HCT116 (cell line): ENCODE results near the gene CACNA1C. TPM values are rescaled to one million over a fixed set of nuclear protein-coding genes. Genes with fewer than 3 reads are reported as not detected.

ENCODE experiments used
- ATAC-seq: fragments of 200-7000 bp; cut with Tn5 transposase; 2 replicates; pipeline ENCODE4 v1.9.1; 2020; ENCODE audit warnings: mild to moderate bottlenecking, moderate library complexity
- BruUV-seq: library from RNA; stranded (reverse); fragments of 400-500 nt; replicated peaks from 2 replicates; lab custom pipeline; 2021; lab: Mats Ljungman, UMichigan
- CTCF ChIA-PET: fragments of 300-600 bp; sonication (Branson Sonifier 250); formaldehyde crosslinking; loops from one replicate; lab custom pipeline; 2021; ENCODE audit warnings: antibody characterized with exemption; lab: Charles Lee
- POLR2A ChIA-PET: fragments of 300-600, 350-600 bp; sonication (Branson Sonifier 250); formaldehyde crosslinking; loops from one replicate; lab custom pipeline; 2021; ENCODE audit warnings: antibody characterized with exemption; lab: Charles Lee
- RAD21 ChIA-PET, 2 experiments: fragments of 300-600 bp; sonication (Branson Sonifier 250); formaldehyde crosslinking; loops; one replicate each; lab custom pipeline; 2023; ENCODE audit warnings: low total read pairs in 2 of 2; ENCODE audit not compliant: uncharacterized antibody in 2 of 2, unreplicated experiment in 2 of 2, low non-redundant PET in 1 of 2; lab: Charles Lee
- DNase-seq: peaks from one replicate; pipeline ENCODE4 v3.0.0-alpha.2; 2010; ENCODE audit warnings: low read depth, low spot score
- H2AFZ ChIP-seq: fragments of 200-600 bp; shearing (Covaris generic), sonication (generic); 2 replicates; pipeline ENCODE4 v1.6.1; 2017; ENCODE audit warnings: low read depth, mixed run types, mixed read lengths, antibody characterized with exemption, low read length; ENCODE audit not compliant: poor library complexity, severe bottlenecking
- H3K27ac ChIP-seq: 2 replicates; pipeline ENCODE4 v1.5.1; 2012; ENCODE audit warnings: low read depth, low read length
- H3K27me3 ChIP-seq: fragments of 200-600 bp; sonication (generic); 2 replicates; pipeline ENCODE4 v1.6.1; 2016; ENCODE audit warnings: mixed run types, low read length, mixed read lengths; ENCODE audit not compliant: insufficient read depth
- H3K36me3 ChIP-seq, 2 experiments: fragments of 200-500 bp in 1 of 2; fragments of 200-600 bp in 1 of 2; sonication (Bioruptor generic) in 1 of 2; sonication (generic) in 1 of 2; 2 replicates each; pipeline versions ENCODE4 v1.5.1 to v1.6.1; 2014 to 2016; ENCODE audit warnings: low read length in 2 of 2, inconsistent platforms in 1 of 2, mixed read lengths in 1 of 2, mixed run types in 1 of 2; ENCODE audit not compliant: insufficient read depth in 2 of 2, control insufficient read depth in 1 of 2
- H3K4me1 ChIP-seq, 2 experiments: fragments of 200-600 bp in 1 of 2; sonication (generic) in 1 of 2; 2 replicates each; pipeline versions ENCODE4 v1.5.1 to v1.6.1; 2012 to 2017; ENCODE audit warnings: low read length in 2 of 2, inconsistent platforms in 1 of 2, mild to moderate bottlenecking in 1 of 2, mixed read lengths in 1 of 2, mixed run types in 1 of 2, moderate library complexity in 1 of 2; ENCODE audit not compliant: insufficient read depth in 2 of 2, control insufficient read depth in 1 of 2
- H3K4me2 ChIP-seq: fragments of 200-600 bp; sonication (generic); 2 replicates; pipeline ENCODE4 v1.6.1; 2017; ENCODE audit warnings: mixed run types, low read length, mixed read lengths
- H3K4me3 ChIP-seq, 2 experiments: fragments of 200-600 bp in 1 of 2; sonication (generic) in 1 of 2; replicated peaks in 1 of 2; 2 replicates each; pipeline ENCODE4 v1.5.1; 2011 to 2016; ENCODE audit warnings: low read length in 2 of 2, control low read depth in 1 of 2, low read depth in 1 of 2, mild to moderate bottlenecking in 1 of 2, mixed read lengths in 1 of 2, mixed run types in 1 of 2
- H3K79me2 ChIP-seq: fragments of 200-600 bp; sonication (generic); 2 replicates; pipeline ENCODE4 v1.6.1; 2017; ENCODE audit warnings: mild to moderate bottlenecking, mixed run types, low read length, moderate library complexity, mixed read lengths; ENCODE audit not compliant: insufficient read depth
- H3K9ac ChIP-seq: fragments of 200-600 bp; sonication (generic); 2 replicates; pipeline ENCODE4 v1.6.1; 2016; ENCODE audit warnings: low read length, mixed read lengths
- H3K9me2 ChIP-seq: fragments of 200-600 bp; sonication (generic), shearing (Covaris generic); 2 replicates; pipeline ENCODE4 v1.6.1; 2017; ENCODE audit warnings: mixed run types, mild to moderate bottlenecking, moderate library complexity; ENCODE audit not compliant: insufficient read depth
- H3K9me3 ChIP-seq, 2 experiments: fragments of 200-500 bp in 1 of 2; fragments of 200-600 bp in 1 of 2; sonication (Bioruptor generic) in 1 of 2; sonication (generic) in 1 of 2; 2 replicates each; pipeline ENCODE4 v1.6.1; 2014 to 2017; ENCODE audit warnings: low read length in 2 of 2, mixed read lengths in 2 of 2, inconsistent platforms in 1 of 2, low read depth in 1 of 2, mild to moderate bottlenecking in 1 of 2, mixed run types in 1 of 2, moderate library complexity in 1 of 2; ENCODE audit not compliant: control insufficient read depth in 1 of 2, insufficient read depth in 1 of 2
- H4K20me1 ChIP-seq: fragments of 200-600 bp; sonication (generic), shearing (Covaris generic); 2 replicates; pipeline ENCODE4 v1.6.1; 2017; ENCODE audit warnings: mixed run types, mild to moderate bottlenecking, moderate library complexity; ENCODE audit not compliant: insufficient read depth
- CBX3 ChIP-seq: IDR thresholded peaks from 2 replicates; pipeline ENCODE4 v1.6.1; 2012; ENCODE audit warnings: low read depth
- CEBPB ChIP-seq: IDR thresholded peaks from 2 replicates; pipeline ENCODE4 v1.6.1; 2012; ENCODE audit warnings: low read depth
- EGR1 ChIP-seq: IDR thresholded peaks from 2 replicates; pipeline ENCODE4 v1.6.1; 2012; ENCODE audit warnings: low read depth
- ELF1 ChIP-seq: IDR thresholded peaks from 2 replicates; pipeline ENCODE4 v1.6.1; 2012; ENCODE audit warnings: low read depth, borderline replicate concordance
- EZH2 ChIP-seq: fragments of 200-600 bp; sonication (generic); IDR thresholded peaks from 2 replicates; pipeline ENCODE4 v1.6.1; 2017; ENCODE audit warnings: antibody characterized with exemption, mixed run types
- EZH2phosphoT487 ChIP-seq: fragments of 200-600 bp; IDR thresholded peaks from 2 replicates; pipeline ENCODE4 v1.6.1; 2018; ENCODE audit warnings: antibody characterized with exemption, borderline replicate concordance
- JUND ChIP-seq: IDR thresholded peaks from 2 replicates; pipeline ENCODE4 v1.6.1; 2012
- POLR2A ChIP-seq: IDR thresholded peaks from 2 replicates; pipeline ENCODE4 v1.7.0; 2011; ENCODE audit warnings: borderline replicate concordance; ENCODE audit not compliant: insufficient read depth, insufficient read length; ENCODE audit errors: extremely low read depth
- RAD21 ChIP-seq: IDR thresholded peaks from 2 replicates; pipeline ENCODE4 v1.6.1; 2012; ENCODE audit warnings: low read depth, mild to moderate bottlenecking
- SIN3A ChIP-seq: IDR thresholded peaks from 2 replicates; pipeline ENCODE4 v1.6.1; 2012; ENCODE audit warnings: low read depth
- SP1 ChIP-seq: IDR thresholded peaks from 2 replicates; pipeline ENCODE4 v1.6.1; 2012; ENCODE audit warnings: low read depth
- SRF ChIP-seq: IDR thresholded peaks from 2 replicates; pipeline ENCODE4 v1.6.1; 2012; ENCODE audit warnings: low read depth
- YY1 ChIP-seq: IDR thresholded peaks from 2 replicates; pipeline ENCODE4 v1.6.1; 2011; ENCODE audit warnings: low read length, low read depth, moderate library complexity, mild to moderate bottlenecking; ENCODE audit not compliant: insufficient replicate concordance; ENCODE audit errors: extremely low read depth
- ZFX ChIP-seq: fragments of 450-650 bp; IDR thresholded peaks from 2 replicates; pipeline ENCODE4 v1.6.1; 2017
- intact Hi-C: fragments of 100-400 bp; cut with micrococcal nuclease; formaldehyde crosslinking; loops from 2 replicates; pipeline ENCODE4 v1.10.0; 2022
- total RNA-seq: library from RNA; stranded (reverse); gene quantifications from one replicate; pipeline ENCODE4 v1.2.1, GENCODE V29; 2021; ENCODE audit not compliant: unreplicated experiment
- TF ChIP-seq, protein P1 (sequence below): IDR thresholded peaks from 2 replicates; pipeline ENCODE4 v1.6.1; 2012
- TF ChIP-seq, protein P2 (sequence below): IDR thresholded peaks from 2 replicates; pipeline ENCODE4 v1.6.1; 2012
- TF ChIP-seq, protein P3 (sequence below): IDR thresholded peaks from 2 replicates; pipeline ENCODE4 v1.6.1; 2012; ENCODE audit warnings: low read depth
- TF ChIP-seq, protein P4 (sequence below), 3 experiments: fragments of 200-600 bp in 1 of 3; sonication (generic) in 1 of 3; IDR thresholded peaks in 2 of 3; conservative IDR thresholded peaks in 1 of 3; 2 replicates each; pipeline ENCODE4 v1.5.1; 2012 to 2017; ENCODE audit warnings: low read depth in 2 of 3, low read length in 2 of 3, antibody characterized with exemption in 1 of 3, borderline replicate concordance in 1 of 3, control low read depth in 1 of 3, mild to moderate bottlenecking in 1 of 3, mixed read lengths in 1 of 3, mixed run types in 1 of 3, moderate library complexity in 1 of 3; ENCODE audit not compliant: insufficient read depth in 1 of 3

Gene CACNA1C
- total RNA-seq, 1 experiment from 2014 or later: 0.05 TPM

DNA sequence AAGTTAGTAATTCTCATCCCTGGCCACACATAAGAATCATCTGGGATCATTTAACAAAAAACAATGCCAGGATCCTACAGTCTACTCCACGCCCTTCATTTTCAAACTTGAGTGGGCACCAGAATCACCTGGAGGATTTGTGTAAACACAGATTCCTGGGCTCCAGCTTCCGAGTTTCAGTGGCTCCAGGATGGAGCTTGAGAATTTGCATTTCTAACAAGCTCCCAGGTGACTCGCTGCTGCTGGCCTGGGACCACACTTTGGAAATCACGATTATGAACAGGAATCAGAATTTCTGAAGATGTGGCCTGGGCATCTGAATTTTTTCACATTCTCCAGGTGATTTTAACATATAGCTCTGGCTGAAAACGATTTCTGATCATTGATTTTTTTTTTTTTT lies 234.8 kb downstream of the CACNA1C start:
- TF ChIP-seq, protein P1, sequence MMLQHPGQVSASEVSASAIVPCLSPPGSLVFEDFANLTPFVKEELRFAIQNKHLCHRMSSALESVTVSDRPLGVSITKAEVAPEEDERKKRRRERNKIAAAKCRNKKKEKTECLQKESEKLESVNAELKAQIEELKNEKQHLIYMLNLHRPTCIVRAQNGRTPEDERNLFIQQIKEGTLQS: no peak
- TF ChIP-seq, protein P2, sequence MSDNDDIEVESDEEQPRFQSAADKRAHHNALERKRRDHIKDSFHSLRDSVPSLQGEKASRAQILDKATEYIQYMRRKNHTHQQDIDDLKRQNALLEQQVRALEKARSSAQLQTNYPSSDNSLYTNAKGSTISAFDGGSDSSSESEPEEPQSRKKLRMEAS: no peak
- TF ChIP-seq EZH2phosphoT487 (no peak), EZH2 (no peak), EGR1 (no peak), SRF (no peak), ELF1 (no peak), SIN3A (no peak), YY1 (no peak), ZFX (no peak), JUND (no peak), POLR2A (no peak), RAD21 (no peak), CBX3 (no peak), CEBPB (no peak), SP1 (no peak)
- TF ChIP-seq, protein P3, sequence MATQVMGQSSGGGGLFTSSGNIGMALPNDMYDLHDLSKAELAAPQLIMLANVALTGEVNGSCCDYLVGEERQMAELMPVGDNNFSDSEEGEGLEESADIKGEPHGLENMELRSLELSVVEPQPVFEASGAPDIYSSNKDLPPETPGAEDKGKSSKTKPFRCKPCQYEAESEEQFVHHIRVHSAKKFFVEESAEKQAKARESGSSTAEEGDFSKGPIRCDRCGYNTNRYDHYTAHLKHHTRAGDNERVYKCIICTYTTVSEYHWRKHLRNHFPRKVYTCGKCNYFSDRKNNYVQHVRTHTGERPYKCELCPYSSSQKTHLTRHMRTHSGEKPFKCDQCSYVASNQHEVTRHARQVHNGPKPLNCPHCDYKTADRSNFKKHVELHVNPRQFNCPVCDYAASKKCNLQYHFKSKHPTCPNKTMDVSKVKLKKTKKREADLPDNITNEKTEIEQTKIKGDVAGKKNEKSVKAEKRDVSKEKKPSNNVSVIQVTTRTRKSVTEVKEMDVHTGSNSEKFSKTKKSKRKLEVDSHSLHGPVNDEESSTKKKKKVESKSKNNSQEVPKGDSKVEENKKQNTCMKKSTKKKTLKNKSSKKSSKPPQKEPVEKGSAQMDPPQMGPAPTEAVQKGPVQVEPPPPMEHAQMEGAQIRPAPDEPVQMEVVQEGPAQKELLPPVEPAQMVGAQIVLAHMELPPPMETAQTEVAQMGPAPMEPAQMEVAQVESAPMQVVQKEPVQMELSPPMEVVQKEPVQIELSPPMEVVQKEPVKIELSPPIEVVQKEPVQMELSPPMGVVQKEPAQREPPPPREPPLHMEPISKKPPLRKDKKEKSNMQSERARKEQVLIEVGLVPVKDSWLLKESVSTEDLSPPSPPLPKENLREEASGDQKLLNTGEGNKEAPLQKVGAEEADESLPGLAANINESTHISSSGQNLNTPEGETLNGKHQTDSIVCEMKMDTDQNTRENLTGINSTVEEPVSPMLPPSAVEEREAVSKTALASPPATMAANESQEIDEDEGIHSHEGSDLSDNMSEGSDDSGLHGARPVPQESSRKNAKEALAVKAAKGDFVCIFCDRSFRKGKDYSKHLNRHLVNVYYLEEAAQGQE: no peak
- TF ChIP-seq, protein P4, sequence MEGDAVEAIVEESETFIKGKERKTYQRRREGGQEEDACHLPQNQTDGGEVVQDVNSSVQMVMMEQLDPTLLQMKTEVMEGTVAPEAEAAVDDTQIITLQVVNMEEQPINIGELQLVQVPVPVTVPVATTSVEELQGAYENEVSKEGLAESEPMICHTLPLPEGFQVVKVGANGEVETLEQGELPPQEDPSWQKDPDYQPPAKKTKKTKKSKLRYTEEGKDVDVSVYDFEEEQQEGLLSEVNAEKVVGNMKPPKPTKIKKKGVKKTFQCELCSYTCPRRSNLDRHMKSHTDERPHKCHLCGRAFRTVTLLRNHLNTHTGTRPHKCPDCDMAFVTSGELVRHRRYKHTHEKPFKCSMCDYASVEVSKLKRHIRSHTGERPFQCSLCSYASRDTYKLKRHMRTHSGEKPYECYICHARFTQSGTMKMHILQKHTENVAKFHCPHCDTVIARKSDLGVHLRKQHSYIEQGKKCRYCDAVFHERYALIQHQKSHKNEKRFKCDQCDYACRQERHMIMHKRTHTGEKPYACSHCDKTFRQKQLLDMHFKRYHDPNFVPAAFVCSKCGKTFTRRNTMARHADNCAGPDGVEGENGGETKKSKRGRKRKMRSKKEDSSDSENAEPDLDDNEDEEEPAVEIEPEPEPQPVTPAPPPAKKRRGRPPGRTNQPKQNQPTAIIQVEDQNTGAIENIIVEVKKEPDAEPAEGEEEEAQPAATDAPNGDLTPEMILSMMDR (IDR thresholded peaks at IDR 0.05 in 2 of 3, conservative IDR thresholded peaks at IDR 0.05 in 1 of 3; ENCODE audit: borderline replicate concordance in 1 of 3, insufficient read depth in 1 of 3, low read depth in 2 of 3, low read length in 2 of 3): no peak
- no peaks in the 10 kb centered on the region for H3K27me3 ChIP-seq
- H3K4me1 ChIP-seq: peaks cover 0 to 6% of the 10 kb centered on the region in 2 experiments; a peak in 1 of 4 replicates
- H3K9me3 ChIP-seq: no peaks in the 10 kb centered on the region
- POLR2A ChIA-PET: no interaction called here
- DNase-seq (no peak), ATAC-seq (no peak)
- RAD21 ChIA-PET: no interaction called here
- H3K4me2 ChIP-seq: no peak overlapping the region
- H3K9ac ChIP-seq: no peak overlapping the region
- no peaks in the 10 kb centered on the region for H3K79me2 ChIP-seq
- intact Hi-C loops: loop anchor here (10.0 kb wide), 1 partner anchor 297 kb away; no protein-coding TSS in a partner anchor
- no peak overlapping the region for H3K4me3 ChIP-seq
- no peaks in the 10 kb centered on the region for H3K36me3 ChIP-seq
- no peak overlapping the region for H2AFZ ChIP-seq
- CTCF ChIA-PET: interaction anchor here (0.7 to 1.3 kb wide), 2 partner anchors 227 to 295 kb away, joined by 3 read pairs; no protein-coding TSS in a partner anchor
- H4K20me1 ChIP-seq: no peaks in the 10 kb centered on the region
- BruUV-seq: no TSS peak
- H3K27ac ChIP-seq: no peak overlapping the region
- H3K9me2 ChIP-seq: no peaks in the 10 kb centered on the region
